H9 (cell line): ENCODE measurements around the gene MALRD1. TPM values are rescaled to one million over a fixed set of nuclear protein-coding genes. Genes with fewer than 3 reads are reported as not detected.

Experiments
- DNase-seq: peaks from one replicate; pipeline ENCODE4 v3.0.0-alpha.2; 2017
- H2AFZ ChIP-seq: one replicate; pipeline ENCODE4 v1.6.1; 2013; ENCODE audit warnings: mild to moderate bottlenecking, low read length, control low read depth, moderate library complexity
- H2AK5ac ChIP-seq: 2 replicates; pipeline ENCODE4 v1.6.1; 2013; ENCODE audit warnings: low read length, control low read depth, mixed read lengths; ENCODE audit not compliant: insufficient read length
- H2BK120ac ChIP-seq: one replicate; pipeline ENCODE4 v1.6.1; 2013; ENCODE audit warnings: low read depth, mild to moderate bottlenecking, low read length, control low read depth, inconsistent platforms; ENCODE audit not compliant: poor library complexity, severe bottlenecking
- H2BK12ac ChIP-seq: 2 replicates; pipeline ENCODE4 v1.6.1; 2013; ENCODE audit warnings: low read length, control low read depth, mixed read lengths, low read depth; ENCODE audit not compliant: insufficient read length
- H2BK15ac ChIP-seq: 2 replicates; pipeline ENCODE4 v1.6.1; 2013; ENCODE audit warnings: low read depth, low read length, control low read depth
- H2BK20ac ChIP-seq: one replicate; pipeline ENCODE4 v1.6.1; 2013; ENCODE audit warnings: low read depth, mild to moderate bottlenecking, low read length, control low read depth, inconsistent platforms; ENCODE audit not compliant: poor library complexity, severe bottlenecking
- H2BK5ac ChIP-seq: 2 replicates; pipeline ENCODE4 v1.6.1; 2013; ENCODE audit warnings: low read length, control low read depth, mixed read lengths; ENCODE audit not compliant: insufficient read length
- H3K14ac ChIP-seq: 2 replicates; pipeline ENCODE4 v1.6.1; 2013; ENCODE audit warnings: low read length, control low read depth; ENCODE audit not compliant: insufficient read depth
- H3K18ac ChIP-seq: 2 replicates; pipeline ENCODE4 v1.6.1; 2013; ENCODE audit warnings: low read depth, mild to moderate bottlenecking, mixed read lengths, low read length, control low read depth; ENCODE audit not compliant: insufficient read length
- H3K23ac ChIP-seq: 2 replicates; pipeline ENCODE4 v1.6.1; 2013; ENCODE audit warnings: low read length, control low read depth, mixed read lengths, low read depth; ENCODE audit not compliant: insufficient read length
- H3K23me2 ChIP-seq: 2 replicates; pipeline ENCODE4 v1.6.1; 2013; ENCODE audit warnings: low read depth, mild to moderate bottlenecking, mixed read lengths, low read length, control low read depth; ENCODE audit not compliant: insufficient read length, poor library complexity, severe bottlenecking
- H3K27ac ChIP-seq: 2 replicates; pipeline ENCODE4 v1.5.1; 2013; ENCODE audit warnings: low read length, control low read depth, mixed read lengths, low read depth; ENCODE audit not compliant: insufficient read length
- H3K27me3 ChIP-seq: 2 replicates; pipeline ENCODE4 v1.6.1; 2013; ENCODE audit warnings: low read length, control low read depth, inconsistent platforms; ENCODE audit not compliant: insufficient read depth
- H3K4ac ChIP-seq: 2 replicates; pipeline ENCODE4 v1.6.1; 2013; ENCODE audit warnings: low read depth, mild to moderate bottlenecking, control low read depth, inconsistent platforms, low read length, moderate library complexity
- H3K4me1 ChIP-seq: 2 replicates; pipeline ENCODE4 v1.6.1; 2013; ENCODE audit warnings: low read length, control low read depth, inconsistent platforms; ENCODE audit not compliant: insufficient read depth
- H3K4me2 ChIP-seq: 2 replicates; pipeline ENCODE4 v1.6.1; 2013; ENCODE audit warnings: low read length, control low read depth, mixed read lengths; ENCODE audit not compliant: insufficient read length, insufficient read depth
- H3K56ac ChIP-seq: 2 replicates; pipeline ENCODE4 v1.6.1; 2013; ENCODE audit warnings: low read depth, mild to moderate bottlenecking, mixed read lengths, low read length, control low read depth; ENCODE audit not compliant: insufficient read length
- H3K79me1 ChIP-seq: 2 replicates; pipeline ENCODE4 v1.6.1; 2013; ENCODE audit warnings: low read depth, mild to moderate bottlenecking, moderate library complexity, low read length, control low read depth, inconsistent platforms; ENCODE audit not compliant: insufficient read depth, poor library complexity, severe bottlenecking
- H3K79me2 ChIP-seq: 2 replicates; pipeline ENCODE4 v1.6.1; 2013; ENCODE audit warnings: low read length, control low read depth, inconsistent platforms; ENCODE audit not compliant: insufficient read depth
- H3K9ac ChIP-seq: 2 replicates; pipeline ENCODE4 v1.6.1; 2013; ENCODE audit warnings: low read length, control low read depth, mixed read lengths; ENCODE audit not compliant: insufficient read length; ENCODE audit errors: extremely low read depth
- H3K9me3 ChIP-seq: one replicate; pipeline ENCODE4 v1.6.1; 2013; ENCODE audit warnings: low read depth, low read length, inconsistent platforms; ENCODE audit not compliant: control insufficient read depth
- H3T11ph ChIP-seq: one replicate; pipeline ENCODE4 v1.6.1; 2013; ENCODE audit warnings: mild to moderate bottlenecking, low read length, control low read depth, inconsistent platforms
- H4K20me1 ChIP-seq: one replicate; pipeline ENCODE4 v1.6.1; 2013; ENCODE audit not compliant: control insufficient read depth, insufficient read length, insufficient read depth
- H4K5ac ChIP-seq: 2 replicates; pipeline ENCODE4 v1.6.1; 2013; ENCODE audit warnings: low read depth, mild to moderate bottlenecking, mixed read lengths, low read length, control low read depth; ENCODE audit not compliant: insufficient read length
- H4K8ac ChIP-seq: replicated peaks from 2 replicates; pipeline ENCODE4 v1.6.1; 2013; ENCODE audit warnings: low read length, control low read depth, mixed read lengths, low read depth; ENCODE audit not compliant: insufficient read length
- H4K91ac ChIP-seq: 2 replicates; pipeline ENCODE4 v1.6.1; 2013; ENCODE audit warnings: low read depth, mild to moderate bottlenecking, moderate library complexity, mixed read lengths, low read length, control low read depth; ENCODE audit not compliant: insufficient read length
- H3K27ac Mint-ChIP-seq, 3 experiments: 2 replicates in 2 of 3; 3 replicates in 1 of 3; pipeline ENCODE4 v1.8.0; 2020 to 2021; ENCODE audit warnings: mixed read lengths in 3 of 3, mild to moderate bottlenecking in 1 of 3, moderate library complexity in 1 of 3
- H3K27me3 Mint-ChIP-seq: 2 replicates; pipeline ENCODE4 v1.8.0; 2021; ENCODE audit warnings: low read depth, mild to moderate bottlenecking, moderate library complexity, mixed read lengths
- H3K36me3 Mint-ChIP-seq, 3 experiments: 2 replicates in 2 of 3; 3 replicates in 1 of 3; pipeline ENCODE4 v1.8.0; 2020 to 2021; ENCODE audit warnings: low read depth in 3 of 3, mixed read lengths in 3 of 3; ENCODE audit not compliant: insufficient read depth in 1 of 3
- H3K4me1 Mint-ChIP-seq, 2 experiments: 2 replicates each; pipeline ENCODE4 v1.8.0; 2020; ENCODE audit warnings: mixed read lengths in 2 of 2
- H3K4me3 Mint-ChIP-seq, 2 experiments: 2 replicates in 1 of 2; 3 replicates in 1 of 2; pipeline ENCODE4 v1.8.0; 2020 to 2021; ENCODE audit warnings: mild to moderate bottlenecking in 2 of 2, mixed read lengths in 2 of 2, moderate library complexity in 1 of 2
- H3K9me3 Mint-ChIP-seq, 2 experiments: 2 replicates in 1 of 2; 3 replicates in 1 of 2; pipeline ENCODE4 v1.8.0; 2020; ENCODE audit warnings: mild to moderate bottlenecking in 2 of 2, mixed read lengths in 2 of 2, moderate library complexity in 1 of 2
- CTCF ChIP-seq: fragments of 200-600 bp; sonication (generic); conservative IDR thresholded peaks from 3 replicates; pipeline ENCODE4 v1.8.0; 2021; ENCODE audit warnings: antibody characterized with exemption, mild to moderate bottlenecking
- total RNA-seq: library from RNA; stranded (reverse); gene quantifications from 2 replicates; pipeline ENCODE4 v1.2.1, GENCODE V29; 2021

The MALRD1 gene
- total RNA-seq, 1 experiment from 2014 or later, result 0.20 TPM

- Histone ChIP-seq H4K91ac (no peak overlapping the region), H3K27ac (no peak overlapping the region), H3K56ac (no peak overlapping the region), H3K4ac (no peak overlapping the region), H3K18ac (no peak overlapping the region), H3K14ac (no peak overlapping the region), H3T11ph (no peak overlapping the region), H2BK15ac (no peak overlapping the region), H2BK20ac (no peak overlapping the region), H3K9ac (no peak overlapping the region), H3K23me2 (no peaks in the 10 kb centered on the region), H3K79me1 (no peaks in the 10 kb centered on the region), H2BK5ac (no peak overlapping the region), H4K20me1 (no peaks in the 10 kb centered on the region), H2AFZ (no peak overlapping the region), H2AK5ac (no peak overlapping the region), H3K79me2 (no peaks in the 10 kb centered on the region), H3K23ac (no peak overlapping the region), H3K4me2 (no peak overlapping the region), H3K27me3 (no peaks in the 10 kb centered on the region), H3K9me3 (no peaks in the 10 kb centered on the region), H4K5ac (no peak overlapping the region), H2BK12ac (no peak overlapping the region), H3K4me1 (no peaks in the 10 kb centered on the region), H2BK120ac (no peak overlapping the region), H4K8ac (no peak overlapping the region)
- Mint-ChIP-seq H3K27me3 (no peaks in the 10 kb centered on the region), H3K4me1 (no peaks in the 10 kb centered on the region), H3K9me3 (no peaks in the 10 kb centered on the region), H3K4me3 (no peak overlapping the region), H3K27ac (no peak overlapping the region), H3K36me3 (no peaks in the 10 kb centered on the region)
- DNase-seq, result no peak
- no peak for TF ChIP-seq CTCF
Observed at GRCh38 chr10:19332304-19332703, 283.7 kb downstream of the MALRD1 start.
